ENCODE results near the gene PNKD.

PNKD gene

DNA sequence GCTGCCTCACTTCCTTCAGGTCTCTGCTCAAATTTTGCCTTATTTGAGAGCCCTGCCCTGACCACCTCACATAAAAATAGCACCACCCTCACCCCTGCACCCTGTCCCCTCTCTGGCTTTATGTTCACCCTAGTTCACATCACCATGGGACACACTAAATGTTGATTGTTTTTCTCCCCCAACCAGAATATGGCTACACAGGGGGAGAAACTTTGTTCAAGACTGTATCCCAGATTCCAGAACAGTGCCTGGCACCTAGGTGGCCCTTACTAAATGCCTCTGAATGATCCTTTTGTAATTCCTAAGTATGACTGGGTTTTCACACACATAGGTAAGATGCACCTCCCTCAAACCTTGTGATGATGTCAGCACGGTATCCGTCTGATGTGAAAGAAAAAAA lies 58.0 kb downstream of the PNKD start:
- Histone ChIP-seq H3K4me3 (replicated peaks; ENCODE audit: insufficient read depth, low read length) (no peak overlapping the region), H3K27ac (replicated peaks) (peak overlapping the region; percentile 68), H3K27me3 (ENCODE audit: insufficient read depth, poor library complexity, severe bottlenecking) (no peaks in the 10 kb centered on the region)
- DNase-seq (ENCODE audit: low read depth in 1 of 2, low spot score in 1 of 2) = no peak
- TF ChIP-seq POLR2AphosphoS5 (IDR thresholded peaks at IDR 0.05; ENCODE audit: low read depth) (no peak), REST (IDR thresholded peaks at IDR 0.05; ENCODE audit: insufficient replicate concordance, low read depth) (no peak), GABPA (IDR thresholded peaks at IDR 0.05; ENCODE audit: low read depth) (no peak), CTCF (IDR thresholded peaks at IDR 0.05; ENCODE audit: insufficient read depth, low read length) (no peak), SPI1 (IDR thresholded peaks at IDR 0.05; ENCODE audit: borderline replicate concordance, low read depth) (no peak)

DNA sequence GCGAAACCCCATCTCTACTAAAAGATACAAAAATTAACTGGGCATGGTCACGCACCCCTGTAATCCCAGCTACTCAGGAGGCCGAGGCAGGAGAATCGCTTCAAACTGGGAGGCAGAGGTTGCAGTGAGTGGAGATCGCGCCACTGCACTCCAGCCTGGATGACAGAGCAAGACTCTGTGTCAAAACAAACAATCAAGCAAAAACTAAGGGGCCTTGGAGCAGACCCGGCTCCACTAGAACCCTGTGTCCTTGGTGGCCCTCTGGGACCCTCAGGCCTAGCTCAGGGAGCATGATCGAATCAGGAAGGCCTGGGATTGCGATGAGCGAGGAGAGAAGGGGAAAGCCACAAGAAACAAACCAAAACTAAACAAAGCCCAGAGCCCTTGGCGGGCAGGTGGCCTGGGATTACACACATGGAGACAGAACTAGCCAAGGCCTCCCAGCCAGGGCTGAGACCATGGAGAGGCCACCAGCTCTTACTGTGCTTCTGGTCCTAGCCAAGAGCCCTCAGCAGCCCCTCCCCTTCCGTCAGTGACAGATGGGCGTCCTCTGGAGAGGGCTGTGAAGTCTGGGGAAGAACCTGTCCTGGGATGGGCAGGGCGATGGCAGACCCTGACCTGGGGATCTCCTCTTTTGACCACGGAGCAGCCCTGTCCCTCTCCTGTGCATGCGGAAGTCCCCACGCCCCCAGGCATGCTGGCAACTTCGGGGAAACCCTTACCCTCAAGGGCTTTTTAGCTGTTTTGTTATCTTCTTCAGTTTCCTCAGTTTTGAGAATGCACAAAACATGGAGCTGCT lies 58.9 kb downstream of the PNKD start:
- Histone ChIP-seq H3K27me3 (ENCODE audit: insufficient read depth, poor library complexity, severe bottlenecking) (no peaks in the 10 kb centered on the region), H3K27ac (replicated peaks) (peak overlapping the region; percentile 57), H3K4me3 (replicated peaks; ENCODE audit: insufficient read depth, low read length) (no peak overlapping the region)
- TF ChIP-seq POLR2AphosphoS5 (IDR thresholded peaks at IDR 0.05; ENCODE audit: low read depth) = no peak
- TF ChIP-seq REST (IDR thresholded peaks at IDR 0.05; ENCODE audit: insufficient replicate concordance, low read depth) = no peak
- TF ChIP-seq SPI1 (IDR thresholded peaks at IDR 0.05; ENCODE audit: borderline replicate concordance, low read depth) = no peak
- no peak for TF ChIP-seq GABPA (IDR thresholded peaks at IDR 0.05; ENCODE audit: low read depth)
- TF ChIP-seq CTCF (IDR thresholded peaks at IDR 0.05; ENCODE audit: insufficient read depth, low read length) = no peak
- DNase-seq (ENCODE audit: low read depth in 1 of 2, low spot score in 1 of 2) = no peak

- no peaks in the 10 kb centered on the region for H3K27me3 ChIP-seq (ENCODE audit: insufficient read depth, poor library complexity, severe bottlenecking)
Observed at GRCh38 chr2:218329826-218330593, 59.7 kb downstream of the PNKD start.

More at GRCh38 chr2:218329826-218330593, 59.7 kb downstream of the PNKD start:
- DNase-seq (ENCODE audit: low read depth in 1 of 2, low spot score in 1 of 2) = no peak
- H3K4me3 ChIP-seq (replicated peaks; ENCODE audit: insufficient read depth, low read length) = no peak overlapping the region
- no peak for TF ChIP-seq POLR2AphosphoS5 (IDR thresholded peaks at IDR 0.05; ENCODE audit: low read depth)
- TF ChIP-seq REST (IDR thresholded peaks at IDR 0.05; ENCODE audit: insufficient replicate concordance, low read depth) = no peak
- no peak for TF ChIP-seq GABPA (IDR thresholded peaks at IDR 0.05; ENCODE audit: low read depth)
- TF ChIP-seq SPI1 (IDR thresholded peaks at IDR 0.05; ENCODE audit: borderline replicate concordance, low read depth) = no peak
- TF ChIP-seq CTCF (IDR thresholded peaks at IDR 0.05; ENCODE audit: insufficient read depth, low read length) = no peak
- H3K27ac ChIP-seq (replicated peaks) = peak overlapping the region; percentile 57
